Measurements from ENCODE around the gene SCP2D1.

Gene SCP2D1

GRCh38 chr20:18813483-18813882 is at the start of gene SCP2D1:
Gene SCP2D1 (plus strand): TSS chr20:18813783. CDS start chr20:18813816, 33 bp downstream.
- no peak within 1 kb of the TSS for H3K4me3 ChIP-seq (ENCODE audit: low read length)
- no peak for TF ChIP-seq CTCF (conservative IDR thresholded peaks at IDR 0.05; ENCODE audit: low read depth, low read length)
- DNase-seq (ENCODE audit: low read depth) = no peak

GRCh38 chr20:18767676-18768075 is 45.9 kb upstream of the SCP2D1 start:
- DNase-seq (ENCODE audit: low read depth) = no peak
- TF ChIP-seq CTCF (conservative IDR thresholded peaks at IDR 0.05; ENCODE audit: low read depth, low read length) = no peak
- no peak overlapping the region for H3K4me3 ChIP-seq (ENCODE audit: low read length)

GRCh38 chr20:18773566-18773965 is 40.0 kb upstream of the SCP2D1 start:
- H3K4me3 ChIP-seq (ENCODE audit: low read length) = no peak overlapping the region
- no peak for TF ChIP-seq CTCF (conservative IDR thresholded peaks at IDR 0.05; ENCODE audit: low read depth, low read length)
- no peak for DNase-seq (ENCODE audit: low read depth)

- TF ChIP-seq CTCF (conservative IDR thresholded peaks at IDR 0.05; ENCODE audit: low read depth, low read length) = no peak
- no peak for DNase-seq (ENCODE audit: low read depth)
- no peak overlapping the region for H3K4me3 ChIP-seq (ENCODE audit: low read length)
Observed at GRCh38 chr20:18774207-18774606, 39.4 kb upstream of the SCP2D1 start.

- H3K4me3 ChIP-seq (ENCODE audit: low read length) = no peak overlapping the region
- TF ChIP-seq CTCF (conservative IDR thresholded peaks at IDR 0.05; ENCODE audit: low read depth, low read length) = no peak
- no peak for DNase-seq (ENCODE audit: low read depth)
Observed at GRCh38 chr20:18775633-18776032, 38.0 kb upstream of the SCP2D1 start.

- no peak for DNase-seq (ENCODE audit: low read depth)
- no peak overlapping the region for H3K4me3 ChIP-seq (ENCODE audit: low read length)
- TF ChIP-seq CTCF (conservative IDR thresholded peaks at IDR 0.05; ENCODE audit: low read depth, low read length) = no peak
Observed at GRCh38 chr20:18778690-18779392, 34.7 kb upstream of the SCP2D1 start.

GRCh38 chr20:18780385-18781130 is 33.0 kb upstream of the SCP2D1 start:
- no peak for DNase-seq (ENCODE audit: low read depth)
- H3K4me3 ChIP-seq (ENCODE audit: low read length) = no peak overlapping the region
- no peak for TF ChIP-seq CTCF (conservative IDR thresholded peaks at IDR 0.05; ENCODE audit: low read depth, low read length)
